Measurements from ENCODE around the gene GRID1.
"Not testable (repeated sequence)": the region's sequence is repeated elsewhere in the genome, so short reads cannot be mapped to it uniquely, and the experiment has no call there.

Gene GRID1

GRCh38 chr10:85888559-85888958 is 478.0 kb downstream of the GRID1 start:
- no peak for DNase-seq

- no peak for DNase-seq
Observed at GRCh38 chr10:85888004-85888403, 478.6 kb downstream of the GRID1 start.

GRCh38 chr10:85874208-85874607 is 492.4 kb downstream of the GRID1 start:
- DNase-seq: no peak

- no peak for DNase-seq
Observed at GRCh38 chr10:85873063-85873462, 493.5 kb downstream of the GRID1 start.

GRCh38 chr10:85868627-85869499 is 497.7 kb downstream of the GRID1 start:
- no peak for DNase-seq

- no peak for DNase-seq
Observed at GRCh38 chr10:85864868-85865526, 501.6 kb downstream of the GRID1 start.

- no peak for DNase-seq
Observed at GRCh38 chr10:85864173-85864549, 502.4 kb downstream of the GRID1 start.

- no peak for DNase-seq
Observed at GRCh38 chr10:85863301-85864172, 503.1 kb downstream of the GRID1 start.

- DNase-seq: no peak
Observed at GRCh38 chr10:85862771-85863170, 503.8 kb downstream of the GRID1 start.

GRCh38 chr10:85861513-85862197 is 504.9 kb downstream of the GRID1 start:
- no peak for DNase-seq

- DNase-seq: no peak
Observed at GRCh38 chr10:85859859-85860258, 506.7 kb downstream of the GRID1 start.

GRCh38 chr10:85858776-85859515 is 507.6 kb downstream of the GRID1 start:
- no peak for DNase-seq

- DNase-seq: no peak
Observed at GRCh38 chr10:85857791-85858190, 508.8 kb downstream of the GRID1 start.

- no peak for DNase-seq
Observed at GRCh38 chr10:85857305-85857704, 509.3 kb downstream of the GRID1 start.

- DNase-seq: no peak
Observed at GRCh38 chr10:85851934-85852333, 514.7 kb downstream of the GRID1 start.

- no peak for DNase-seq
Observed at GRCh38 chr10:85851325-85851724, 515.3 kb downstream of the GRID1 start.

GRCh38 chr10:85850736-85851135 is 515.9 kb downstream of the GRID1 start:
- DNase-seq: no peak

- DNase-seq: no peak
Observed at GRCh38 chr10:85849315-85849714, 517.3 kb downstream of the GRID1 start.

- DNase-seq: no peak
Observed at GRCh38 chr10:85848756-85849155, 517.8 kb downstream of the GRID1 start.

GRCh38 chr10:85847085-85847484 is 519.5 kb downstream of the GRID1 start:
- DNase-seq: no peak

- not testable (repeated sequence) for DNase-seq
Observed at GRCh38 chr10:85838660-85839059, 527.9 kb downstream of the GRID1 start.

GRCh38 chr10:85832988-85833387 is 533.6 kb downstream of the GRID1 start:
- no peak for DNase-seq

Measured in NCI-H1930 (cell line).